IPS-18a (cell line): ENCODE measurements around the gene WNT4.
A peak's percentile ranks its signal among the peaks of the same experiment; 100 is the strongest.

Source experiments
- H3K27ac ChIP-seq: one replicate; pipeline ENCODE4 v1.5.1; 2013; ENCODE audit warnings: low read length
- H3K27me3 ChIP-seq: one replicate; pipeline ENCODE4 v1.6.1; 2013; ENCODE audit warnings: mild to moderate bottlenecking, low read length; ENCODE audit not compliant: control insufficient read depth, insufficient read depth
- H3K36me3 ChIP-seq: one replicate; pipeline ENCODE4 v1.6.1; 2013; ENCODE audit warnings: low read depth, low read length; ENCODE audit not compliant: control insufficient read depth
- H3K4me1 ChIP-seq: one replicate; pipeline ENCODE4 v1.6.1; 2013; ENCODE audit warnings: low read depth, low read length; ENCODE audit not compliant: control insufficient read depth
- H3K4me3 ChIP-seq: one replicate; pipeline ENCODE4 v1.5.1; 2013; ENCODE audit warnings: low read length
- H3K9ac ChIP-seq: one replicate; pipeline ENCODE4 v1.6.1; 2013; ENCODE audit warnings: mild to moderate bottlenecking, low read length, moderate library complexity
- H3K9me3 ChIP-seq: one replicate; pipeline ENCODE4 v1.6.1; 2013; ENCODE audit warnings: low read depth, low read length; ENCODE audit not compliant: control insufficient read depth

WNT4 gene

DNA sequence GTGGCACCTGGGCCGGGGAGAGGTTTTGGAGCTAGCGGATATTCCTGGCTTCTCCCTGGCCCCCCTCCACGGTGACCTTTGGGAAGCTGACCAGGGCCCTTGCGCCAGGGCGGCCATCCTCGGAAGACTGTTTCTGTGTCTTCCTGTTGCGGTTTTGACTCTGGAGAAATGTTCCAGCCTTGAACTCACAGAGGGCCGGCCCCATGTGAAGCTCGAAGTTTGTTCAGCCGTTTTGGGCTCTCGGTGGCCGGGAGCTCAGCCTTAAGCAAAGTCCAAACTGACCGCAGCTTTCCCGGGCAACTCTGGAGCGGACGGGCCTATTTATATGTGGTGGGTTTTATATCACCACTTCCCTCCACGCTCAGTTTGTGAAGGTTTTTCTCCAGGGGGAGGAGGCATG, 17.0 kb upstream of the WNT4 start:
- no peak overlapping the region for H3K27ac ChIP-seq
- H3K4me1 ChIP-seq = no peaks in the 10 kb centered on the region
- no peak overlapping the region for H3K4me3 ChIP-seq
- no peaks in the 10 kb centered on the region for H3K9me3 ChIP-seq
- H3K36me3 ChIP-seq = no peaks in the 10 kb centered on the region
- H3K27me3 ChIP-seq = no peaks in the 10 kb centered on the region
- H3K9ac ChIP-seq = no peak overlapping the region

DNA sequence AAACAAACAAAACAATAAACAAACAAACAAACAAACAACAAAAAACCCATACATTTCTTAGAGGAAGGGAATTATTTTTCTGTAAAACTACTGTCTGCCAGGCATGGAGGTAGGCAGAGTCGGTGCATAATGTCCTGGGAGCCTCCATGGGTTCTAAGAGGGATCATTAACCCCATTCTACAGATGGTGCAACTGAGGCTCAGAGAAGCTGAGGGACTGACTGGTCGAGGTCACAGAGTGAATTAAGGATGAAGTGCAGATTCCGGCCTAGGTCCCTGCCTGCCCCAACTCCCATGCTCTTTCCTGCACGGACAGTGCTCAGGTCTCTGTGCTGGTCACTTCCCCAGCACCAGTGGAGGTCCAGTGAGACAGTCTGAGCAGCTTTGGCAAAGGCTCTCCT, 15.8 kb upstream of the WNT4 start:
- Histone ChIP-seq H3K9me3 (no peaks in the 10 kb centered on the region), H3K27me3 (no peaks in the 10 kb centered on the region), H3K9ac (no peak overlapping the region), H3K4me1 (no peaks in the 10 kb centered on the region), H3K4me3 (no peak overlapping the region), H3K36me3 (no peaks in the 10 kb centered on the region), H3K27ac (no peak overlapping the region)

DNA sequence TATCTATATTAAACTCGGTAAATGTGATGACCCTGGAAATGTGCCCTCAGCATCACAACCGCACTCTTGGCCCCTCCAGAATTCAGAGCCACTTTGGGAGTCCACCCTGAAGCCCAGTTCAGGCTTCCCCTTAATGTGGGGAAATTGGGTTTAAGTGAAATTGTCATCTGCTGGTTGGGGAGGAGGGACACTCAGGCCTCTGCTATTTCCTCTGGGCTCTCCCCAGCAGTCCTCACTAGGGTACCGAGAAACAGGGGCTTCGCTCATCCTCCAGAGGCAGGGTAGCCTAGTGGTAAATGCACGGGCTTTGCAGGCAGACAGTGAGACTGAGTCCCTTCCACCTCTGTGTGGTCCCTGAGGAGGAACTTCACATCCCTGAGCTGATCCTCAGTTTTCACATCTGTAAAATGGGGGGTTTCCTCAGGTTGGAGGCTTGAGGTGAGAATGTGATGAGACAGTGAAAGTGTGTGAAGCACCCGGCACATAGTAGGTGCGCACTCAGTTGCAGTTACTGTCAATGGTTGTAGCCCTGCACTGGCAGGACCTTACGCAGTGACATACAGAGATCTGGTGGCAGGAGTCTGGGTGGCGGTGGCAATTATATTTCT, 14.6 kb upstream of the WNT4 start:
- Histone ChIP-seq H3K4me3 (no peak overlapping the region), H3K9me3 (no peaks in the 10 kb centered on the region), H3K4me1 (no peaks in the 10 kb centered on the region), H3K9ac (no peak overlapping the region), H3K27ac (no peak overlapping the region), H3K36me3 (no peaks in the 10 kb centered on the region), H3K27me3 (no peaks in the 10 kb centered on the region)

GRCh38 chr1:22155517-22155916, 12.6 kb upstream of the WNT4 start:
- no peaks in the 10 kb centered on the region for H3K4me1 ChIP-seq
- no peaks in the 10 kb centered on the region for H3K27me3 ChIP-seq
- H3K4me3 ChIP-seq = no peak overlapping the region
- H3K9me3 ChIP-seq = no peaks in the 10 kb centered on the region
- no peak overlapping the region for H3K9ac ChIP-seq
- H3K36me3 ChIP-seq = no peaks in the 10 kb centered on the region
- H3K27ac ChIP-seq = no peak overlapping the region

DNA sequence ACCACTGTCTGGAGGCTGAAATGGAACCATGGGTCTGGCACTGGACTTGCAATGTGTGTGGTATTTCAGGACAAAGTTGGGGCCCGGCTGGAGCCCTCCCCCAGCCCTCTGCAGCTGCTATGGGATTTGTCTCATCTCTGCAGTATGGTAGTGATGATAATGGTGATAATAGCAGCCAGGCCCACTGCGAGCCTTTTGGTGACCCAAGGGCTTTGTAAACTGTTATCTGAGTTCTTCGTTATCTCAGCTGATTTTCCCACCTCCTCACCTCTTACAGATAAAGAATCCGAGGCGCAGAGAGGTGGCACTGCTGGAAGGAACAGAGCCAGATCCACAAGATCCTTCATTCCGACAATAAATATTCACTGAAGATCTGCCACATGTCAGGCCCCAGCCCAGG, 11.7 kb upstream of the WNT4 start:
- Histone ChIP-seq H3K9me3 (no peaks in the 10 kb centered on the region), H3K36me3 (no peaks in the 10 kb centered on the region), H3K4me1 (no peaks in the 10 kb centered on the region), H3K27me3 (no peaks in the 10 kb centered on the region), H3K9ac (no peak overlapping the region), H3K4me3 (no peak overlapping the region), H3K27ac (no peak overlapping the region)

- Histone ChIP-seq H3K27ac (no peak overlapping the region), H3K4me3 (no peak overlapping the region), H3K4me1 (no peaks in the 10 kb centered on the region), H3K9me3 (no peaks in the 10 kb centered on the region), H3K36me3 (no peaks in the 10 kb centered on the region), H3K9ac (no peak overlapping the region), H3K27me3 (no peaks in the 10 kb centered on the region)
These were observed 11.0 kb upstream of the WNT4 start for GRCh38 chr1:22153660-22154437.

DNA sequence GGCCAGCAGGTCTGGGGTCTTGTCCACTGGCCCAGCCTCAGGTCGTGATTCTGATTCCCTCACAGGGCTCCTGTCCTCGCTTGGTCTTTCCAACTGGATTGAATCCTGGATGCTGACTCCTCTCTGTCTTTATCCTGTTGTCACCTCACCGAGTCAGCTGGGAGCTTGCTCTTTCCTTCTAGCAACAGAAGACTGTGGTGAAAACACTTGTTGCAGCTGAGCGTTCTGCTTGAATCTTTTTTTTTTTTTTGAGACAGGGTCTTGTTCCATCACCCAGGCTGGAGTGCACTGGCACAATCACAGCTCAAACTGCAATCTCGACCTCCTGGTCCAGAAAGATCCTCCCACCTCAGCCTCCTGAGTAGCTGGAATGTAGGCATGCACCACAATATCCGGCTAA, 8.0 kb upstream of the WNT4 start:
- Histone ChIP-seq H3K9me3 (no peaks in the 10 kb centered on the region), H3K4me3 (no peak overlapping the region), H3K4me1 (no peaks in the 10 kb centered on the region), H3K27ac (no peak overlapping the region), H3K27me3 (no peaks in the 10 kb centered on the region), H3K36me3 (no peaks in the 10 kb centered on the region), H3K9ac (no peak overlapping the region)

DNA sequence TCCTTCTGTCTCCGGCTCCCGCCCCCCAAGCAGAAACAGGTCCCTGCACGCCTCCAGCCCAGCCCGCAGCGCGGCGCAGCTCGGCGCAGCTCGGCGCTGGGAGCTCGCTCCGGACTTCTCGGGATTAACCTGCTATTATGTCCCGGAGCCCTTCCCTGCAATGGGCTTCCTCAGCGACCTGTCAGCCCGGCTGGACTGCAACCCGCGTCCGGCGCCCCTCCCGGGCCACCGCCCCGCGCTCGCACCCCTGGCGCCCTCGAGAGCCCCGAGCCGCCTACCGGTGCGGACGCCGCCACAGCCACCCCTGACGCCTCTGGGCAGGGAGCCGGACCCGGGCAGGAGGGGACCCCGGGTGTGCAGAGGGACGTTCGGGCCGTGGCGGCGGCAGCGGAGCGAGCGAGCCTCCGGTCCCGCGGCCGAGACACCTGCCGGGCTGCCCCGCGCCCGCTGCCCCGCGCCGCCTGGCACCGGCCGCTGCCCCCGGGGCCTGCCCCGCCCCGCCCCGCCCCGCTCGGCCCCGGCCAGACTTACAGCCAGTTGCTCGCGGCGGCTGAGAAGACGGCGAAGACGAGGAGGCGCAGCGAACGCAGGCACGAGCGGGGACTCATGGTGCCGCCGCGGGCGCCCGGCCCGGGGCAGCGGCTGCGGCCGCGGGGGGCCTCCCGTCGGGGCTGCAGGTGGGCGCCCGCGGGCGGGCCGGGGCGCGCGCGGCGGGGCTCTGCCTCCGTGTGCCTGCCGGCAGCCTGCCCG, 407 bp downstream of the WNT4 start:
- H3K4me1 ChIP-seq = peaks cover 22% of the 10 kb centered on the region
- H3K27me3 ChIP-seq = peaks cover 39% of the 10 kb centered on the region
- H3K9me3 ChIP-seq = no peaks in the 10 kb centered on the region
- H3K36me3 ChIP-seq = no peaks in the 10 kb centered on the region
- no peak overlapping the region for H3K9ac ChIP-seq
- peak overlapping the region; percentile 59 for H3K4me3 ChIP-seq
- H3K27ac ChIP-seq = no peak overlapping the region

- Histone ChIP-seq H3K9ac (peak overlapping the region; percentile 3), H3K4me1 (peaks cover 29% of the 10 kb centered on the region), H3K9me3 (no peaks in the 10 kb centered on the region), H3K27me3 (peaks cover 39% of the 10 kb centered on the region), H3K4me3 (peak overlapping the region; percentile 59), H3K27ac (no peak overlapping the region), H3K36me3 (no peaks in the 10 kb centered on the region)
These were observed 1.2 kb downstream of the WNT4 start for GRCh38 chr1:22141554-22142314.

- Histone ChIP-seq H3K36me3 (no peaks in the 10 kb centered on the region), H3K27me3 (peaks cover 39% of the 10 kb centered on the region), H3K9me3 (no peaks in the 10 kb centered on the region), H3K4me3 (peak overlapping the region; percentile 32), H3K27ac (no peak overlapping the region), H3K4me1 (peaks cover 31% of the 10 kb centered on the region), H3K9ac (no peak overlapping the region)
These were observed 2.2 kb downstream of the WNT4 start for GRCh38 chr1:22140694-22141093.

- no peaks in the 10 kb centered on the region for H3K9me3 ChIP-seq
- no peak overlapping the region for H3K4me3 ChIP-seq
- no peaks in the 10 kb centered on the region for H3K36me3 ChIP-seq
- peaks cover 31% of the 10 kb centered on the region for H3K4me1 ChIP-seq
- H3K9ac ChIP-seq = no peak overlapping the region
- H3K27me3 ChIP-seq = peaks cover 38% of the 10 kb centered on the region
- no peak overlapping the region for H3K27ac ChIP-seq
These were observed 3.1 kb downstream of the WNT4 start for GRCh38 chr1:22139817-22140216.
